Measurements from ENCODE around the gene METAP2. TPM values are rescaled to one million over a fixed set of nuclear protein-coding genes. Genes with fewer than 3 reads are reported as not detected.

METAP2 gene
- total and polyA plus RNA-seq, 4 experiments from 2014 or later, result 39.6 to 52.7 (median 47.9) TPM

- Mint-ChIP-seq H3K27me3 (no peaks in the 10 kb centered on the region), H3K4me1 (no peaks in the 10 kb centered on the region), H3K4me3 (no peak overlapping the region), H3K36me3 (peaks cover 26 to 41% of the 10 kb centered on the region in 2 donors), H3K27ac (peak overlapping the region in 2 of 7 donors; percentile 12 to 43), H3K9me3 (no peaks in the 10 kb centered on the region)
- peaks cover 24% of the 10 kb centered on the region for H3K36me3 ChIP-seq (ENCODE audit: insufficient read depth, low read length)
- intact Hi-C loops (cut with micrococcal nuclease), result no loop called here
- H3K4me3 ChIP-seq (ENCODE audit: low read length in 2 of 2), result no peak overlapping the region
- CTCF ChIA-PET (ENCODE audit: partially characterized antibody), result interaction anchor here (1.2 kb wide), 1 partner anchor 1948 kb away, joined by 5 read pairs; no protein-coding TSS in a partner anchor
- POLR2A ChIA-PET (ENCODE audit: partially characterized antibody), result no interaction called here
- H3K4me1 ChIP-seq (ENCODE audit: insufficient read depth, low read length), result no peaks in the 10 kb centered on the region
- DNase-seq, result no peak
- no peaks in the 10 kb centered on the region for H3K27me3 ChIP-seq (ENCODE audit: insufficient read depth, low read length)
- no peak overlapping the region for H3K27ac ChIP-seq (ENCODE audit: low read depth, low read length)
- H3K9me3 ChIP-seq (ENCODE audit: control insufficient read depth in 1 of 2, low read length in 2 of 2), result no peaks in the 10 kb centered on the region
Observed at GRCh38 chr12:95517246-95517645, 43.3 kb downstream of the METAP2 start.

- ChIA-PET CTCF (ENCODE audit: partially characterized antibody) (interaction anchor here (1.4 kb wide), 1 partner anchor 15 kb away, joined by 4 read pairs; no protein-coding TSS in a partner anchor), POLR2A (ENCODE audit: partially characterized antibody) (no interaction called here)
- peak overlapping the region in 1 of 7 donors; percentile 25 for H3K27ac Mint-ChIP-seq
- Histone ChIP-seq H3K4me3 (ENCODE audit: low read length in 2 of 2) (no peak overlapping the region), H3K27me3 (ENCODE audit: insufficient read depth, low read length) (no peaks in the 10 kb centered on the region), H3K9me3 (ENCODE audit: control insufficient read depth in 1 of 2, low read length in 2 of 2) (no peaks in the 10 kb centered on the region), H3K27ac (ENCODE audit: low read depth, low read length) (no peak overlapping the region), H3K36me3 (ENCODE audit: insufficient read depth, low read length) (peaks cover 8% of the 10 kb centered on the region), H3K4me1 (ENCODE audit: insufficient read depth, low read length) (no peaks in the 10 kb centered on the region)
- intact Hi-C loops (cut with micrococcal nuclease), result no loop called here
- DNase-seq, result no peak
- H3K4me3 Mint-ChIP-seq, result no peak overlapping the region
- no peaks in the 10 kb centered on the region for H3K9me3 Mint-ChIP-seq
- H3K36me3 Mint-ChIP-seq, result peaks cover 12 to 25% of the 10 kb centered on the region in 2 donors
- no peaks in the 10 kb centered on the region for H3K4me1 Mint-ChIP-seq
- H3K27me3 Mint-ChIP-seq, result no peaks in the 10 kb centered on the region
Observed at GRCh38 chr12:95518944-95519343, 45.0 kb downstream of the METAP2 start.

GRCh38 chr12:95520816-95521215 is 46.9 kb downstream of the METAP2 start:
- H3K4me3 Mint-ChIP-seq, result no peak overlapping the region
- no peak overlapping the region for H3K27ac Mint-ChIP-seq
- no peaks in the 10 kb centered on the region for H3K27me3 Mint-ChIP-seq
- intact Hi-C loops (cut with micrococcal nuclease), result no loop called here
- Histone ChIP-seq H3K4me1 (ENCODE audit: insufficient read depth, low read length) (no peaks in the 10 kb centered on the region), H3K27ac (ENCODE audit: low read depth, low read length) (no peak overlapping the region), H3K9me3 (ENCODE audit: control insufficient read depth in 1 of 2, low read length in 2 of 2) (no peaks in the 10 kb centered on the region), H3K27me3 (ENCODE audit: insufficient read depth, low read length) (no peaks in the 10 kb centered on the region), H3K4me3 (ENCODE audit: low read length in 2 of 2) (no peak overlapping the region), H3K36me3 (ENCODE audit: insufficient read depth, low read length) (no peaks in the 10 kb centered on the region)
- H3K9me3 Mint-ChIP-seq, result no peaks in the 10 kb centered on the region
- DNase-seq, result no peak
- CTCF ChIA-PET (ENCODE audit: partially characterized antibody), result no interaction called here
- H3K36me3 Mint-ChIP-seq, result peaks cover 5 to 9% of the 10 kb centered on the region in 2 donors
- POLR2A ChIA-PET (ENCODE audit: partially characterized antibody), result no interaction called here
- H3K4me1 Mint-ChIP-seq, result no peaks in the 10 kb centered on the region

GRCh38 chr12:95522692-95523091 is 48.7 kb downstream of the METAP2 start:
- Histone ChIP-seq H3K27ac (ENCODE audit: low read depth, low read length) (no peak overlapping the region), H3K27me3 (ENCODE audit: insufficient read depth, low read length) (no peaks in the 10 kb centered on the region), H3K4me1 (ENCODE audit: insufficient read depth, low read length) (no peaks in the 10 kb centered on the region), H3K36me3 (ENCODE audit: insufficient read depth, low read length) (no peaks in the 10 kb centered on the region), H3K4me3 (ENCODE audit: low read length in 2 of 2) (no peak overlapping the region), H3K9me3 (ENCODE audit: control insufficient read depth in 1 of 2, low read length in 2 of 2) (no peaks in the 10 kb centered on the region)
- no peaks in the 10 kb centered on the region for H3K27me3 Mint-ChIP-seq
- DNase-seq, result no peak
- peaks cover 5% of the 10 kb centered on the region in 2 donors for H3K36me3 Mint-ChIP-seq
- POLR2A ChIA-PET (ENCODE audit: partially characterized antibody), result no interaction called here
- intact Hi-C loops (cut with micrococcal nuclease), result no loop called here
- no peaks in the 10 kb centered on the region for H3K9me3 Mint-ChIP-seq
- CTCF ChIA-PET (ENCODE audit: partially characterized antibody), result no interaction called here
- no peak overlapping the region for H3K4me3 Mint-ChIP-seq
- no peaks in the 10 kb centered on the region for H3K4me1 Mint-ChIP-seq
- H3K27ac Mint-ChIP-seq, result no peak overlapping the region

- Histone ChIP-seq H3K9me3 (ENCODE audit: control insufficient read depth in 1 of 2, low read length in 2 of 2) (no peaks in the 10 kb centered on the region), H3K36me3 (ENCODE audit: insufficient read depth, low read length) (no peaks in the 10 kb centered on the region), H3K27me3 (ENCODE audit: insufficient read depth, low read length) (no peaks in the 10 kb centered on the region), H3K4me1 (ENCODE audit: insufficient read depth, low read length) (no peaks in the 10 kb centered on the region), H3K4me3 (ENCODE audit: low read length in 2 of 2) (no peak overlapping the region), H3K27ac (ENCODE audit: low read depth, low read length) (no peak overlapping the region)
- ChIA-PET CTCF (ENCODE audit: partially characterized antibody) (interaction anchor here (1.3 kb wide), 1 partner anchor 411 kb away, joined by 5 read pairs; no protein-coding TSS in a partner anchor), POLR2A (ENCODE audit: partially characterized antibody) (no interaction called here)
- DNase-seq, result no peak
- no peaks in the 10 kb centered on the region for H3K36me3 Mint-ChIP-seq
- intact Hi-C loops (cut with micrococcal nuclease), result no loop called here
- no peaks in the 10 kb centered on the region for H3K4me1 Mint-ChIP-seq
- no peaks in the 10 kb centered on the region for H3K27me3 Mint-ChIP-seq
- H3K9me3 Mint-ChIP-seq, result no peaks in the 10 kb centered on the region
- H3K4me3 Mint-ChIP-seq, result no peak overlapping the region
- no peak overlapping the region for H3K27ac Mint-ChIP-seq
Observed at GRCh38 chr12:95528431-95528830, 54.5 kb downstream of the METAP2 start.

- H3K36me3 Mint-ChIP-seq, result no peaks in the 10 kb centered on the region
- no peak overlapping the region for H3K4me3 Mint-ChIP-seq
- CTCF ChIA-PET (ENCODE audit: partially characterized antibody), result interaction anchor here (1.3 to 1.6 kb wide), 2 partner anchors 410 to 412 kb away, joined by 3 to 5 read pairs; no protein-coding TSS in a partner anchor
- H3K9me3 ChIP-seq (ENCODE audit: control insufficient read depth in 1 of 2, low read length in 2 of 2), result no peaks in the 10 kb centered on the region
- POLR2A ChIA-PET (ENCODE audit: partially characterized antibody), result no interaction called here
- no peaks in the 10 kb centered on the region for H3K4me1 ChIP-seq (ENCODE audit: insufficient read depth, low read length)
- no peaks in the 10 kb centered on the region for H3K27me3 Mint-ChIP-seq
- no peaks in the 10 kb centered on the region for H3K36me3 ChIP-seq (ENCODE audit: insufficient read depth, low read length)
- H3K27ac Mint-ChIP-seq, result peak overlapping the region in 1 of 7 donors; percentile 10
- H3K4me3 ChIP-seq (ENCODE audit: low read length in 2 of 2), result no peak overlapping the region
- H3K9me3 Mint-ChIP-seq, result no peaks in the 10 kb centered on the region
- H3K27me3 ChIP-seq (ENCODE audit: insufficient read depth, low read length), result no peaks in the 10 kb centered on the region
- H3K4me1 Mint-ChIP-seq, result peaks cover 0 to 2% (median under 1%) of the 10 kb centered on the region in 4 donors
- intact Hi-C loops (cut with micrococcal nuclease), result loop anchor here (10.0 kb wide), 1 partner anchor 1385 kb away; the partner anchor contains the start of gene PLXNC1
- no peak overlapping the region for H3K27ac ChIP-seq (ENCODE audit: low read depth, low read length)
- no peak for DNase-seq
Observed at GRCh38 chr12:95529693-95530225, 55.8 kb downstream of the METAP2 start.

- Histone ChIP-seq H3K27me3 (ENCODE audit: insufficient read depth, low read length) (no peaks in the 10 kb centered on the region), H3K36me3 (ENCODE audit: insufficient read depth, low read length) (no peaks in the 10 kb centered on the region), H3K4me3 (ENCODE audit: low read length in 2 of 2) (no peak overlapping the region), H3K4me1 (ENCODE audit: insufficient read depth, low read length) (no peaks in the 10 kb centered on the region), H3K9me3 (ENCODE audit: control insufficient read depth in 1 of 2, low read length in 2 of 2) (no peaks in the 10 kb centered on the region), H3K27ac (ENCODE audit: low read depth, low read length) (no peak overlapping the region)
- POLR2A ChIA-PET (ENCODE audit: partially characterized antibody), result no interaction called here
- intact Hi-C loops (cut with micrococcal nuclease), result loop anchor here (10.0 kb wide), 1 partner anchor 1388 kb away; the partner anchor contains the start of gene PLXNC1
- Mint-ChIP-seq H3K9me3 (no peaks in the 10 kb centered on the region), H3K27me3 (no peaks in the 10 kb centered on the region), H3K27ac (no peak overlapping the region), H3K4me1 (peaks cover 0 to 2% (median under 1%) of the 10 kb centered on the region in 4 donors), H3K4me3 (no peak overlapping the region), H3K36me3 (no peaks in the 10 kb centered on the region)
- CTCF ChIA-PET (ENCODE audit: partially characterized antibody), result interaction anchor here (0.7 to 9.2 kb wide), 7 partner anchors 9 to 414 kb away, joined by 3 to 240 read pairs (median 3); no protein-coding TSS in a partner anchor
- DNase-seq, result no peak
Observed at GRCh38 chr12:95532851-95533250, 58.9 kb downstream of the METAP2 start.
